Measurements from ENCODE around the gene GSE1. TPM values are rescaled to one million over a fixed set of nuclear protein-coding genes. Genes with fewer than 3 reads are reported as not detected.

GSE1 gene
- total RNA-seq, 4 donors from 2014 or later: 23.4 to 65.5 (median 52.5) TPM

- WGBS, 2 donors (ENCODE audit: low coverage in 1 of 2): 8 to 15% methylated on average over 4 of the region's 37 CpGs
- H3K4me3 ChIP-seq: peak overlapping the region in 1 of 2 donors; percentile 23
- H3K9me3 ChIP-seq: peaks cover 0 to 8% (median 0%) of the 10 kb centered on the region in 3 donors
- peak overlapping the region; percentile 26 to 78 (median 77) for H3K27ac ChIP-seq
- H3K36me3 ChIP-seq: no peaks in the 10 kb centered on the region
- peaks cover 0 to 61% (median 20%) of the 10 kb centered on the region in 3 donors for H3K4me1 ChIP-seq
- TF ChIP-seq POLR2A (IDR thresholded peaks at IDR 0.05) (no peak), EP300 (IDR thresholded peaks at IDR 0.05) (no peak), CTCF (IDR thresholded peaks at IDR 0.05) (no peak), POLR2AphosphoS5 (IDR thresholded peaks at IDR 0.05) (no peak)
- no peaks in the 10 kb centered on the region for H3K27me3 ChIP-seq
- ATAC-seq: peak; percentile 56
These were observed 39.2 kb upstream of the GSE1 start for GRCh38 chr16:85573696-85574641.

GRCh38 chr16:85574672-85575475, 38.2 kb upstream of the GSE1 start:
- no peak overlapping the region for H3K4me3 ChIP-seq
- no peaks in the 10 kb centered on the region for H3K36me3 ChIP-seq
- peak overlapping the region in 3 of 4 donors; percentile 76 to 78 (median 78) for H3K27ac ChIP-seq
- no peaks in the 10 kb centered on the region for H3K9me3 ChIP-seq
- ATAC-seq: no peak
- whole genome bisulfite sequencing, 2 donors (ENCODE audit: low coverage in 1 of 2): 31 to 49% methylated on average over 11 to 18 of the region's 29 CpGs
- no peak for TF ChIP-seq POLR2A (IDR thresholded peaks at IDR 0.05)
- no peak for TF ChIP-seq EP300 (IDR thresholded peaks at IDR 0.05)
- peaks cover 0 to 70% (median 20%) of the 10 kb centered on the region in 3 donors for H3K4me1 ChIP-seq
- no peaks in the 10 kb centered on the region for H3K27me3 ChIP-seq

- no peak overlapping the region for H3K4me3 ChIP-seq
- TF ChIP-seq POLR2AphosphoS5 (IDR thresholded peaks at IDR 0.05) (no peak), CTCF (IDR thresholded peaks at IDR 0.05) (no peak), EP300 (IDR thresholded peaks at IDR 0.05) (no peak), POLR2A (IDR thresholded peaks at IDR 0.05) (no peak)
- no peak overlapping the region for H3K27ac ChIP-seq
- no peaks in the 10 kb centered on the region for H3K27me3 ChIP-seq
- no peaks in the 10 kb centered on the region for H3K36me3 ChIP-seq
- no peaks in the 10 kb centered on the region for H3K9me3 ChIP-seq
- H3K4me1 ChIP-seq: peaks cover 0 to 80% (median 25%) of the 10 kb centered on the region in 3 donors
- no peak for ATAC-seq
- 80 to 82% methylated on average over 3 to 4 of the region's 5 CpGs for WGBS, 2 donors (ENCODE audit: low coverage in 1 of 2)
These were observed 37.2 kb upstream of the GSE1 start for GRCh38 chr16:85575920-85576319.

- Histone ChIP-seq H3K27ac (no peak overlapping the region), H3K4me1 (peaks cover 0 to 80% (median 25%) of the 10 kb centered on the region in 3 donors)
- WGBS, 2 donors (ENCODE audit: low coverage in 1 of 2): no CpG with 5 or more reads among the region's 12 CpGs
These were observed 36.2 kb upstream of the GSE1 start for GRCh38 chr16:85576944-85577343.

More at GRCh38 chr16:85576944-85577343, 36.2 kb upstream of the GSE1 start:
- TF ChIP-seq POLR2A (IDR thresholded peaks at IDR 0.05): no peak
- TF ChIP-seq EP300 (IDR thresholded peaks at IDR 0.05): no peak
- no peak for TF ChIP-seq POLR2AphosphoS5 (IDR thresholded peaks at IDR 0.05)
- no peak for TF ChIP-seq CTCF (IDR thresholded peaks at IDR 0.05)
- H3K4me3 ChIP-seq: no peak overlapping the region
- H3K9me3 ChIP-seq: no peaks in the 10 kb centered on the region
- no peaks in the 10 kb centered on the region for H3K27me3 ChIP-seq
- H3K36me3 ChIP-seq: no peaks in the 10 kb centered on the region
- no peak for ATAC-seq
